CD4-positive, alpha-beta T cell treated with Interleukin-10 for 1 hour (primary cell): Measurements from ENCODE around the gene RHOT1.
"Not testable (repeated sequence)": the region's sequence is repeated elsewhere in the genome, so short reads cannot be mapped to it uniquely, and the experiment has no call there.

Source experiments
- DNase-seq: peaks from one replicate; pipeline ENCODE4 v3.0.0-alpha.2; 2020

The RHOT1 gene

DNA sequence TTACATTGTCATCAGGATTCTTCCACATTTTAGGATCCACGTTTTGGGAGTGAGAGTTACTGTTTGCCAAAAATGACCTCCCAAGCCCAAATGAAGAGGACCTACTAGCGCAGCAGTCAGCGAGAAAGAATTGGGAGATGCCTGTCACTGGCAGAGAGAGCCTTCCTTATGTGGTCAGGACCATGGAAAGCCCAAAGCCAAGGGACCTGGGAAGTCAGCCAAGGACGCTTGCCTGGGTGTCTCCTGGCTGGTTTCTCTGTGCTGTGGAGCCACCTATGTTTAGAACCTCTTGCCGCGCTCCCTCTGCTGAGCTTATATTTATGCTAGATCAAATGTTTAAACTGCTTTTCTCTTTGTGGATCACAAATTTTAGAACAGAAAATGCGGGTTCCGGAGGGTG is 98.4 kb downstream of the RHOT1 start:
- no peak for DNase-seq

DNA sequence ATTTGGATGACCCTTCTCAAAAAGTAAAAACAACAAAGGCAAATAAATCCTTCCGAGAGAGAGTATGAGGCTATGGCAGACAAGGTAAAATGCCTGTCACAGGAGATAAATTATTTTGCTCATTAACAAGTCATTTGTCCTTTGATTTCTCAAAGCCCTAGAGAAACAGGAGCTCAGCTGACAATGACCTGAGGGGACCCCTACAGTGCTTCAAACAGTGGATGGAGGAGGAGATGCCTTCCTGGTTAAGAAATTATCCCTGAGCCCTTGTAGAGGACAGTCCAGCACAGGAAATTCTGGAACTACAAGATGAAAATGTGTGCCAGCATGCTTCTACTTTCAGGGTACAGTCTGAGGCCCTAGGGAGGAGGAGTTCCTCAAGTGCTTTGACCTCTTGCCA is 99.3 kb downstream of the RHOT1 start:
- DNase-seq: no peak

DNA sequence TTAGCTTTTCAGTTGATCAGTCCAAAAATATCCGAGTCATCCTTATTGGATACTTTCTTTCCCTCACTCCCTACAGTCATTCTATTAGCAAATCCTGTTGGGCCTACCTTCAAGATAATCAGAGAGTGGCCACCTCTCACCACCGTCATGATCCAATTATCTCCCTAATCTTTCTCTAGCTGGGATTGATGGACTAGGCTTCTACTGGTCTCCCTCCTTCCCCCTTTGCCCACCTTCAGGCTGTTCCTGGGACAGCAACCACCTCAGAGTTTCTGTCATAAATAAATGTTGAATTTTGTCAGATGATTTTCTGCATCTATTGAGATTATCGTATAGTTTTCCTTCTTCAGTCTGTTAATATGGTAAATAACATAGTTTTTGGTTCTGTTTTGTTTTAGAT is 107.2 kb downstream of the RHOT1 start:
- no peak for DNase-seq

DNA sequence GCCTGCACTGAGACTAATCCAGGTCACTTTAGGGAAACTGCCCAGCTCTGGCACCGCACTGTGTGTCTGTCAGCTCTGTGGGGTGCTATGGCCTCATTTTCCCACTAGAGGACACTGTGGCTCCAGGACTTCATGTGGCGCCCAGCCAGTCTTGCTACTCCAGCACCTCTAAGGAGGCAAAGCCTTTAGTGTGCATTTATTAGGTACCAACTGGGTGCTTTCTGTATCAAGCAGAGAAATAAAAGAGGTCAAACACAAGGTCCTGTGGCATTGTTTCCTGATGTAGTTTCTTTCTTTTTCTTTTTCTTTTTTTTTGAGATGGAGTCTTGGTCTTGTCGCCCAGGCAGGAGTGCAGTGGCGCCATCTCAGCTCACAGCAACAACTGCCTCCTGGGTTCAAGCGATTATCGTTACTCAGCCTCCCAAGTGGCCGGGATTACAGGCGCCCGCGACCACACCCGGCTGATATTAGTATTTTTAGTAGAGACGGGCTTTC is 110.9 kb downstream of the RHOT1 start:
- peak; percentile 71 for DNase-seq

DNA sequence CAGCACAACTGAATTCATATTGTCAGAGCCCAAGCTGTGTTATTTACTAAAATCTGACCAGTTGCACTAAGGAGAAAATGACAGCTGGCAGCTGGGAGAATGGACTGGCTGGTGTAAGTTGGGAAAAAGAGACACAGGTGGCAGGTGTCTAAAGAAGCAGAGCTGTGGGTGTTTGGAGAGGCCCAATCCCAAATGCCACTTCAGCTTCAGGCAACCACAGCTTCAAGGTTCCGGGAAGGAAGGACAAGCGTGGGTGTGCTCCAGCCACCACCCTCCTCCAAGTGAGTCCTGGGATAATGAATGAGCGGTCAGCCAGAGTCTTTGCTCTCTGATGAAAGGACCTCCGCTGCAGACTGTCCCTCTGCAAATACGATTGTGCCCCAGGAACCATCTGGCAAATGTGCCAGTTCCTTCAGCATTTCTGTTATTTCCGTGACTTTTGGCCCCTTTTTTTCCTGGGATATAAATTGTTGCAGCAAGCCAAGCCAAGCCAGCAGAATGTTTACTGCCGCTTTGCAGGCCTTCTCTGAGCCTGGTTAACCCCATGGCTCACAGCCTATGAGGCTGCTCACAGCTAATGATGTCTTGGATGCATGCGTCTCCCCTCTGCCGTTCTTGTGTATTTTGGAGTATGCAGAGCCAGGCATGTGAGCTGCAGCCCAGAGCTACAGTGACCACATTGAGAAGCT is 113.9 kb downstream of the RHOT1 start:
- DNase-seq: no peak

DNA sequence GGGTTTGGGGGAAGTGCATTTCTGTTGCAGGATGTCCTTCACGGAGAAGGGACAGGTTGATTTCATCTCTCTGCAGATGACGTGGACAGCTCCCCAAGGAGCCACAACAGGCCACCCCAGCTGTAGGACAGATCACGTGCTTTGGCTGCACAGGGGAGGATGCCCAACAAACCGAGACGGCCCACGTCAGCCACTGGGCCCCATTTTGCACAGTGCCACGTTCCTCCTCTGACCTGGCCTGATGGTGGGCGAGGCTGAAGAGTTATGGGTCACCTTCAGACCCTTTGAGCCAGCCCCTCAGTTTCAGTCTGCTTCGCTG is 114.4 kb downstream of the RHOT1 start:
- no peak for DNase-seq

DNA sequence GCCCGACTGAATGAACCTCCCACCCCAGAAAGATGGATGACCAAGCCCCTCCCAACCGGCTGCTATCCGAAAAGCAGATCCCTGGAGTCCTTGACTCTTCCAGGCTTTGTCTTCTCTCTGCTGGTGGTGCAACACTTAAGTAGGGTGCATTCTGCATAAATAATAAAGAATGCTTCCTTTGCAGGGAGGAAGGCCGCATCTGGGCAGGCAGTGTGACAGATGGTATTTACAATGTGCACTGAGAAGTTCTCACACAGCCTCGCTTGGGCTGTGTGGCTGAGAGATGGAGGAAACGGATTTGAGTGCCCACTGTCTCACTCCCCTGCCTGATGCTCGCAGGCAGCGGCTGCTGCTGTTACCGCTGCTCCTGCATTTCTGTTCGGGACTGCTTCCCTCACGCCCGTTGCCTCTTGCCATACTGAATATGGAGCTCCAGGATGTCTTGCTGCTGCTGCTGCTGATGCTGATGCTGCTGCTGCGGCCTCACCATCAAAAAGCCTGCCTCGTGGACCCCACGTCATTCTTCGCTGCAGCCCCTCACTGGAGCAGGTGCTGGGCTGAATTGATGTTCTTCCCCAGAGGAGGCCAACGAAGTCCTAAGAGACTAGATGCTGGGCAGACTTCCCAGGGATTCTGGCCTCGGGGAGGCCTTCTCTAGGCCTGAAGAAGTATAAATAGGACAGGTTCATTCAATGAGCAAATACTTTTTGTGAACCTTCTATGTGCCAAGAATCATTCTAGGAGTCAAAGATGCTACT is 116.3 kb downstream of the RHOT1 start:
- no peak for DNase-seq

DNA sequence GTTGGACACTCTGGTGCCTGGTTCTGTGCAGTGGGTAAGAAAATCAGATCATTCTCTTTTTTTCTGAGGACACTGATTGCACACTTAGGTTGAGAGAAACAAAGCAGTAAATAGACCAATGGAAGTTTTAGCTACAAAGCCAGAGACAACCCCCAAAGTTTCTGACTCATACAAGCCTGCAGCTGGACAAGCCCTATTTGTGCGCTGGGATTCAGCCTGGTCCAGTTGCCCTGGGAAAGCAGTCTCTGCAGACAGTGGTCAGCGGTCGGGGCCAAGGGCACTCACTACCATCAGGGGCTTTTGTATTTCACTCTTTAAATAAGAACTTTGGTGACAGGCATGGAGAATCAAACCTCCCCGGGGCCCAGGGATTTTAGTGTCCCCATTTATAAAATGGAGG is 117.3 kb downstream of the RHOT1 start:
- DNase-seq: no peak

DNA sequence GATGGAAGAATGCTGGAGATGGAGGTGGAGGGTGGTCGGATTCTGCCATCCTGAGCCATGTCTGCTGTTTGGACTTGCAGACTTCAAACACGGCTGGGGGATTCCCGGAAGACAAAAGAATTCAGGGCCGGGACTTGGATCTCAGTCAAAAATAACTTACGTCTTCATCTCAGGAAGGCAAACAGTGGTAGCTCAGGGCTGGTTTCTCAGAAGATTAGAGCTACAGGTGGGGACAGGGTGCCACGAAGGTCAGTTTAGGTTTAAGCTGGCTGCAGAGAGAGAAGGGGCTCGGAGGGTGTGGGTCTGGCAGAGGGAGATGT is 119.1 kb downstream of the RHOT1 start:
- DNase-seq: no peak

DNA sequence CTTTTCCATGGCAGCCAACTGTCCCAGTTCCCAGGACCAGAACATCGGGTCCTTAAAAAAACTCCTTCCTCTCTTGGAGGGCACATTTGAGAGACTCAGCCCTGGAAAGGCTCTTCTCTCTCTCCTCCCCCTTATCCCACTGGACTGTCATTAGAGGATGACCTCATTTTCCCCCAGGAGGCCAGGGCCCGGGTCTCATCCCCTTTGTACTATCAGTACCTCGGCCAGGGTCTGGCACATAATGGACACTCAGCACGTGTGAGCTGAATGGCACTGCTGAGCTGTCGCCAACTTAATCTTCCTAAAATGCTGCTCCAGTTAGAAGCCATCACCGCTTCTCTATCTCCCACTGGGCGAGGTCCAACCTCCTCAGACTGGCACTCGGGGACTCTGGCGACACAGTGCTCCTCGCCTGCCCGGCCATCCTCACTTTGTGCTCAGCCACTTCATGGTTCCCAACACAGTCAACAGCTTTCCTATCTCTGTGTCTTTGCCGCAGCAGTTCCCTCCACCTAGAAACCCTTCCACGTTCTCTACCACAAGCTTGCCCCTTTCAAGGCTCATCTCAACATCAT is 119.7 kb downstream of the RHOT1 start:
- DNase-seq: no peak

DNA sequence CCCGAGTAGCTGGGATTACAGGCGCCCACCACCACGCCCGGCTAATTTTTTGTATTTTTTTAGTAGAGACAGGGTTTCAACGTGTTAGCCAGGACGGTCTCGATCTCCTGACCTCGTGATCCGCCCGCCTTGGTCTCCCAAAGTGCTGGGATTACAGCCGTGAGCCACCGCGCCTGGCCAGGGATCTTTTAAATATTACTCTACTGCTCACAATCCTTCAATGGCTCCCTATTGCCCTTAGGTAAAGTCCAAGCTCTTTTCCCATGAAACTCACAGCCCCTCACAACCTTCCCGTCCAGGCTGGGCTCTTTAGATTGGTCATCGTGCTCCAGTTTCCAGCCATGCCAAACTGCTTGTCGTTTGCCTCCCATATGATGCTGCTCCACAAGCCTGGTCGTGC is 121.2 kb downstream of the RHOT1 start:
- not testable (repeated sequence) for DNase-seq

DNA sequence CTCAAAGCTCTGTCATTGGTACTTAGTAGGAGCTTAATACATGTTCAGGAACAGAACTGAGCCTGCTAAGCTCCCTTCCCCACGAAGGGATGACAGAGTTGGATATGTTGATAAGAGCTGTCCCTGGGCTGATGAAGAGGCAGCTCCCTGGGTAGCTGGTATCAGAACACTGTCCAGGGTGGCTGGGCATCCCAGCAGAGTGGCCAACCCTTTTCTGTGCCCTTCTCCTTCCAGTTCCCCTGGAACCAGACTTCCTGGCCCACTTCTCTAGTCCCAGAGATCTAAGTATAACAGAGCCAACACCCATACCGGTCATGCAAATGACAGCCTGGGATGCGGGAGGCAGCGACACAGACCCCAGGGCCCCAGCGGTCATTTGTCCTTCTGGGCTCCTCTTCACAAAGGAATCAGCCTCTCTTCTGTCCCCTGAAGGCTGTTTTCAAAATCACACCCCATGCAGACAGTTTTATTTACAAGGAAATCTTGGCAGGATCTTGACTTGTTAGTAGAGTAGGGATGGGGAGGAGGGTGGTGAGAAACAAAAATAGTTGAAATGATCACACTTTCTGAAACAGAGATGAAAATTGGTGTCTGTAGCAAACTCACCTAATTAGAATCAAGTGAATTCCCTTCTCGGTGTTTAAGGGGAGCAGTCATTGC is 122.0 kb downstream of the RHOT1 start:
- no peak for DNase-seq

DNA sequence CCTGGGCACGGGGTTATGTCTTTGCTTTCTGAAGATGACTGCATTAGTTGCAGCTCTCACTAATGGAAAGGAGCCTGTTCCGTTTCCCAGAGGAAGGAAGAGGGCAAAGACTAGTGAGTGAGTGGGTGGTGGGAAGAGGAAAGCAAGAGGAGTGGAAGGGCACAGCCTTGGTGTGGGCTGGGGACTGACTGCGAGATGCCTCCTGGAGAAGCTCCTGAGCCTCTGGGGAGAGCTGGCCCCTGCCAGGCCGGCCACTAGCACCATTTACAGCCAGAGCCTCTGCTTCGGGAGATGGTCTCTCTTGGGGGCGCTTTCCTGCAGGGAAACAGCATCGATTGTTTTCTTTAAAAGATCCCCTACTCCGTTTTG is 122.5 kb downstream of the RHOT1 start:
- no peak for DNase-seq

DNA sequence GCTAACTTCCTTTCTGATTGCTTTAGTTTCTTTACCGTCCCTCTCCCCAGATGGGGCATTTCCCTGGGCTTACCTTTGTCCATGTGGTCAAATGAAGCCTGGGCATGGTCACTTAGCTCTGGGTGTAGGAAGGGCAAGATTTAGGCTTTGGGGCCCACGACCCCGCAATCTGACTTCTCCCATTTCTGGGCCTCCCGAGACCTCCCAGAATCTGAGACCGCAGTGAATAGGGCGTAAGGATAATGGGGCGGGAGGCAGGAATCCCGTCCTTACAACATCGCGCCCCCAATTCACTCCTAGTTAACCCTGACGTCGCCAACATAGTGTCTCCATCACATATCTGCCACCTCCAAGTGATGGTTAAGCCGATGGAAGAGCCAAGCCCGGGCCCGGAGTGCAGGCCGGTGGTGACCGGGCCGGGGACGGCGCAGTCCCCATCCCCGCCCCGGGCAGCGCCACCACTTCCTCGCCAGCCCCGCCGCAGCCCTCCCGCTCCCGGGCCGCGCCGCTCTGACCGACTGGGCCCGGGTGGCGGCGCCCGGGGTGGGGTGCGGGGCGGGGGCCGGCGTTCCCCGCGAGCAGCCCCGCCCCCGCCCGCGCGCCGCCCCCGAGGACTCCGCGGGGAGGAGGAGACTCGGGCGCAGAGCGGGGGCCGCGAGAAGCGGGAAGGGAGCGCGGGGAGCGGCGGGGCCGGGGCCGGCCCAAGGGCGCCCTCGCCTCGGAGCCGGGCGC is 123.1 kb downstream of the RHOT1 start, which contains the start of gene RHBDL3:
Gene RHBDL3 (plus strand): TSS at position 641 of the 732 bp plus-strand sequence. CDS start 358 bp downstream, outside the sequence.
- peak; percentile 22 for DNase-seq

DNA sequence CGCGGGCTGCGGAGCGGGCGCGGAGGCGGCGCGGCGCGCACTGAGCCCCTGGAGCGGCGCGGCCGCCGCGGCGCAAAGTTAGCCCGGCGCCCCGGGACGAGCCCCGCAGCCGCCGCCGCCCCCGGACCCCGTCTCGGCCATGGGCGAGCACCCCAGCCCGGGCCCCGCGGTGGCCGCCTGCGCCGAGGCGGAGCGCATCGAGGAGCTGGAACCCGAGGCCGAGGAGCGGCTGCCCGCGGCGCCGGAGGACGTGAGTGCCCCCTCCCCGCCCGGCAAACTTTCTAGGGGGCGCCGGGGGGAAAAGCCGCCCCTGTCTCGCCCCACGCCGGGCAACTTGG is 123.7 kb downstream of the RHOT1 start:
- DNase-seq: no peak

DNA sequence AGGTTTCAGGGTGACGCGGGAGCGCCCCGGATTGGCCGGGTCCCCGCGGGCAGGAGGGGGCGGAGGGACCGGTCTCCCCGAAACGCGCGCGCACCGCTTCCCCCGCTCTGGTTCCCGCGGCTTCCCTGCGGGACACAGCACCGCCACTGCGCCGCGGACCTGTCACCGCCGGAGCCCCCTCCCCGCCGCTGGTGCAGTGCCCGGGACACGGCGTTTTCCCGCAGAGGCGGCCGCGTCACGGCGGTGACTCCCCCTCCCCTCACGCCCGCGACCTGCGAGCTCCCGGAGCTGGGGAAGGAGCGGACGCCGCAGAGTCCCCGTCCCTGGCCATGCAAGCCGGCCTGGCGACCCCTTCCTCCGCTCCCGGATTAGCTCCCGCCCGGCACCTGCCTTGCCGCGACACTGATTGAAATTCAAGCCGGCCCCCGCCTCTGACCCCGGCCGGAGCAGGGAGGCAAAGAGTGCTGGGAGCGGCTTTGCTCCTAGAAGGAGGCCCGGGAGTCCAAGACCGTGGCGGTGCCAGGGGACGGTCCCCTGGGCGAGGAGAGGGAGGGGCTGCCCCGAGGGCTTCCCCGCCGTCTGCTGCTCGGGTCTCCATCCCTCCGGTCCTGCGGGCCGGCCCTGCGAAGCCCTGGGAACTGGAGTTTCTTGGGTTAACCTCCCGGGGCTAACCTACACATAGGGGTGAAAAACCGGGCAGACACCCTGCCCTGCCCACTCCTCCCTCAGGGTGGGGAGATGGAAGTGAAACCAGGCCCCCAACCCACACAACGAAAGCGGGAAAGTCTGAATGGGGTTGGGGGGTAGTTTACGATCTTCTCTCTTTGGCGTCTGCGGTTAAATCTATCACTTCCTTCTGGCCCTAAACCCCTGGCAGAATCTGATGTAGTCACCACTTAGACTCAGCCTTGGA is 124.3 kb downstream of the RHOT1 start:
- peak; percentile 11 for DNase-seq

DNA sequence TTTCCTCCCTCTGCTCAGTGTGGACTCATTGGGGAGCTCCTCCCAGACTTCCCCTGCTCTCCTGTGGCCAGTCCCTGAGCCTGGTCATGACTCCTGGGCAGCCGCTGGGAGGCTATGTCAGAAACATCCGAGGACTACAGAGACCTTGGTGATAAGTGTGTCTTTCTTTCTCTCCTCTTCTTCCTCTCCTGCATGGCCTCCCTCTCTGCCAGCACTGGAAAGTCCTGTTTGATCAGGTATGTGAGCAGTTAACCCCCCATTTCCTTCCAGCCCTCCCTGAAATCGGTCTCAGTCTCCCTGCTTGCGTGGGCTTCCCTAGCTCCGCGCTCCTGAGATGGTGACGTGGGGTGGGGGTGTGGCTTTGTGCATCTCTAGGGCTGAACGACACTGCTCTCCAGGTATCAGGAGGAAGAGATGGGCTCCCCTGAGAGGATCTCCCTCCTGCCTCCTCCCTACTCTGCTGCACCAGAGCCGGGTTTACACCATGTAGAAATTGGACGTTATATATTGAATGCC is 125.4 kb downstream of the RHOT1 start:
- peak; percentile 13 for DNase-seq

DNA sequence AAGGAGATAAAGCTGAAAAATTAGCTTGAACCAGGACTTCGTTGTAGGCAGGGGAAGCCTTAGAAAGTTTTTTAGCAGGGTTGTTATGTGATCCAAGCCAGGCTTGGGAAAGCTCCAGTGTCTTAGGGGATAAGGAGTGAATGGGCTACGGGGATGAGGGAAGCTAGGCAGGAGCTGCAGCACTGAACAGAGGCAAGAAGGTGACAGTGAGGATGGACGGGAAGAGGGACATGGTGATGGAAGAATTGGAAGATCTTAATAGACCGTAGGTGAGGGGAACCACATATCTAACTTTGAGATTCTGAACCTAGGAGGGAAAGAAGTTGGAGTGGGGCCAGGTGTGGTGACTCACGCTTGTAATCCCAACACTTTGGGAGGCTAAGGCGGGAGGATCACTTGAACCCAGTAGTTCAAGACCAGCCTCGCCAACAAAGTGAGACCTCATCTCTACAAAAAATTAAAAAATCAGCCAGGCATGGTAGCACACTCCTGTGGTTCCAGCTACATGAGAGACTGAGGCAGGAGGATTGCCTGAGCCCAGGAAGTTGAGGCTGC is 126.5 kb downstream of the RHOT1 start:
- no peak for DNase-seq

DNA sequence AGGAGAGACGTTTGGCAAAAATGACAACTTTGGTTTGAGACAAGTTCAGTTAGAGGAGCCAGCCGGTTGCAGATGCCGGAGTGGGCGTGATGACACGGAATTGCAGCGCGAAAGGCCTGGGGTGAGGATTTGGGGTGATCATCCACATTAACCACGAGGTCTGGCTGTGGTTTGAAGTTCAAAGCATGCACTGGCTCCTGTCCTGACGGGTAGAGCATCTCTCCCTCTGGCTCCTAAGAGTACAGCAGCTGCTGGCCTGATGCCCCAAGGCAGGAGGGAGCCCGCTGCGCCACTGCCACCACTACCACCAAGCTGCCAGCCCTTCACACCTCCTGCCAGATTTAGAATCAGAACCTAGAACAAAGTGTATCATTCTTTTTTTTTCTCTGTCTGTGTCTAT is 127.1 kb downstream of the RHOT1 start:
- no peak for DNase-seq

DNA sequence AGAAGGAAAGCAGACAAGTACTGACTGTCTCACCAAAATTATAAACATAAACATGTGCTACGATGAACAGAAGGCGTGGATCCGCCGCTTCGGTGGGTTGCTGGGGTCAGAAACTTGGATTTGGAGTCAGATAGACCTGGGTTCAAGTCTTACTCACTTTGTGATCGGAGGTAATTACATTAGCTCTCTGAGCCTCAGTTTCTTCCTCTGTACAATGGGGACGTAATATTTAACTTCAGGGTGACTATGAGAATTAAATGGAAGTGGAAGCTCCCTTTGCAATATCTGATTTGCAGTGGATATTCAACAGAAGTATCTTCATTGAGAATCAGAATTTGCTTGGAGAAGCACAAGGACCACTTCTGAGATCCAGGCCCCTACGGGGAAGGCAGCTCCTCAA is 129.5 kb downstream of the RHOT1 start:
- no peak for DNase-seq

DNA sequence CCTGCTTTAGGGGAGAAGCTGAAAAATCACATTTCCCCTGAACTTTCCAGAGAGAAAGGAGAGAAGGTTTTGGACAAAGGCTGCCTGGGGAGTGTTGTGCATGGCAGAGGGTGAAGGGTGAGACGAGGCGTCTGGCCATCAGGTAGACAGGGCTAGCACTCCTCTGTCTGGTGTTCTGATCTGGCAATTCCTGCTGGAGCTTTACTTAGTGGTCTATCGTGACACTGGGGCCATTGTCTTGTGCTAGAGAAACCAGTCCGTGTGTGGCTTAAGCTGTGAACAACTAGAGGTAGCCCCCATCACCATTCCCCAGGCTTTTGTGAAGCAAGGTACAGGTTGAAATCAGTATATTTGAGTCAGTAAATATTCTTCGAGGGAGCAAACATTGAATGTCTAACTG is 131.8 kb downstream of the RHOT1 start:
- DNase-seq: no peak

DNA sequence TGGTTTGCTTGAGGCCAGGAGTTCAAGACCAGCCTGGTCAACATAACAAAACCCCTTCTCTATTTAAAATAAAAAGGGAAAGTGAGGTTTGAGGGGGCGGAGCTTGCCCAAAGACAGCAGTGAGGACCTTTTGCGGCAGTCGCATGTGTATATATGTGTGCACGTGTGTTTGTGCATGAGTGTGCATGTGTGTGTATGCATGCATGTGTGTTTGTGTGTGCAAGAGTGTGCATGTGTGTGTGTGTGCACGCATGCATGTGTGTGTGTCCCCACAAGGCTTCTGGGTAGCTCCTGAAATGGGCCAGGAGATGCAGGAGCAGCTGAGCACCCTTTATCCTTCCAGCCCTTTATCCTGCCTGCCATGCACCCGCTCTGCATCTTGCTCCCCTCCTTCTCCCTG is 132.3 kb downstream of the RHOT1 start:
- no peak for DNase-seq
